Sciatic nerve (tissue), 2 donors: Measurements from ENCODE around the gene RSPH1. TPM values are rescaled to one million over a fixed set of nuclear protein-coding genes. Genes with fewer than 3 reads are reported as not detected.

Experiments
- ATAC-seq: fragments of 200-7000 bp; cut with Tn5 transposase; one replicate; pipeline ENCODE4 v1.9.1; 2020; ENCODE audit warnings: mild to moderate bottlenecking, moderate library complexity
- DNase-seq: peaks from one replicate; pipeline ENCODE4 v3.0.0-alpha.2; 2020; ENCODE audit warnings: low spot score
- intact Hi-C: fragments of 100-400 bp; cut with DNase I; formaldehyde crosslinking; loops from one replicate; pipeline ENCODE4 v1.14.2; 2022
- total RNA-seq: library from RNA; stranded (reverse); fragmentation: NEBNext Ultra II Directional; extraction: Animal tissue kit (Norgen Biotek cat#: 25700); gene quantifications from one replicate; pipeline ENCODE4 v1.2.1, GENCODE V29; 2021
- donor health status: DM: no; HTN: no; CAD: no.
- donor health status: DM: no; HTN: no; CAD: no.

RSPH1 gene
- total RNA-seq, 1 donor from 2014 or later = 0.58 TPM

- DNase-seq (no peak), ATAC-seq (no peak)
- intact Hi-C loops = no loop called here
Measured at GRCh38 chr21:42495027-42495426, 997 bp downstream of the RSPH1 start.

DNA sequence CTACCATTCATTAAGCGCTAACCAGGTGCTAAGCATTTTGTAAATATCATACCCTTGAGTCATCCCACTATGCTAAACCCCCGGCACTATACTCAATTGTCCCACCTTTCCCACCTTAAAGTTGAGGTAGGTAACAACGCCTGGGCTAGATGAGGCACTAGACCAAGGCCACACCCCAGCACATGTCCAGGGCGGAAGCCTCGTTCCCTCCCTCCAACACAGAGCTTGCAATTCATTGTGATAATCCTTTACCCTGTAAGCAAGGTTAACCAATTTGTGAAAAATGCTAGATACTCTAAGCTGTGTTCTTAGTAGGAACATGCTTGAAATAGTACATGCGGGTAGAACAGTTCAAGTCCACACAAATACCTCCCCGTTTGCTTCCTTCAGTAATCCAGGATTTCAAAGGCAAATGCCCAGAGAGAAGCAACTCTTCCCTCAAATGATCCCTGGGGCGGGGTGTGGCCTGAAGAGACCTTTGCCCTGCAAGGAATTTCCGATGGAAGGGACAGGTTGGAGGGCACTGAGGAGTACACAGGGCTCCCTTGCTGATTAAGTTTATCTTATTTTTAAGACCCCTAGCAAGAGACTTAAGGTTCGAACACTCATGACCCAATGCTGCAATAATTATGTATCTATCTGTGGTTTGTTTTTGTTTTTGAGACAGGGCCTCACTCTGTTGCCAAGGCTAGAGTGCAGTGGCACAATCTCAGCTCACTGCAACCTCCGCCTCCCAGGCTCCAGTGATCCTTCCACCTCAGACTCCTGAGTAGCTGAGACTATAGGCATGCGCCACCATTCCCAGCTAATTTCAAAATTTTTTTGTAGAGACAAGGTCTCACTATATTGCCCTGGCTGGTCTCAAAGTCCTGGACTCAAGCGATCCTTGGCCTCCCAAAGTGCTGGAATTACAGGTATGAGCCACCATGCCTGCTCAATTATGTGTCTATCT is 2.6 kb downstream of the RSPH1 start:
- DNase-seq (no peak), ATAC-seq (no peak)
- intact Hi-C loops = no loop called here

DNA sequence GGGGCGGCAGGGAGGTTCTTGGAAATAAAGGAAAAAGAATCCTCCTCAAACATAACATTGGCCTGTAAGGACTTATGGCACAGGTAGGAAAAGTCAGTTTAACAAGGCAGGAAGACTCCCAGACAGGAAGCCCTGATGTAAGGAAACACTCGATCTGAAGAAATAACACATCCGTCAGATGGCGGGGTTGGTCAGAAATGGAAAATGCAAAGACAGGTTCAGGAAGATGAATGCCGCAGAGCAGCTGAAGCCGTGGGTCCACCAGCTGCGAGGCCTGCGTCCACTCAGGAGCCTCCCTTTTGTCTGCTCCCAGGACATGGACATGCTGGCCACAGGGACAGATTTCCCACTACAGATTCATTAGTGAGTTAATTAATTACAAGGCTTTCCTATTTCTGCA is 3.8 kb downstream of the RSPH1 start:
- DNase-seq (no peak), ATAC-seq (no peak)
- intact Hi-C loops = no loop called here

GRCh38 chr21:42491328-42491727 is 4.7 kb downstream of the RSPH1 start:
- ATAC-seq (no peak), DNase-seq (no peak)
- intact Hi-C loops = no loop called here

DNA sequence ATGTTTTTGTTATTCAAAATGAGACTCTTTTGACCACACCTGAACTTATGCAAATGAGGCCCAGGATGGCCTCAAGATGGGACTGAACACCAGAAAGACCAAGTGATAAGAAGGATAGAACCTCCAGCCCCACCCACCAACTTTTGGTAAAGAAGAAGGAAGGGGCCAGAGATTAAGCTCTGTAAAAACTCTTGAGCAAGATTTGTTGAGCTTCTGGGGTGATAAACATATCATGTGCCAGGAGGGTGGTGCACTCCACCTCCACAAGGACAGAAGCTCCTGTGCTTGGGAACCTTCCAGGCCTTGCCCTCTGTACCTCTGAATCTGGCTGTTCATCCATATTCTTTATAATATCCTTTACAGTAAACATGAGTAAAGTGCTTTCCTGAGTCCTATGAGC is 5.3 kb downstream of the RSPH1 start:
- ATAC-seq = no peak
- intact Hi-C loops = no loop called here
- DNase-seq = no peak

- intact Hi-C loops = no loop called here
- ATAC-seq (no peak), DNase-seq (no peak)
Measured at GRCh38 chr21:42489991-42490390, 6.0 kb downstream of the RSPH1 start.

- ATAC-seq (no peak), DNase-seq (no peak)
- intact Hi-C loops = no loop called here
Measured at GRCh38 chr21:42489006-42489563, 6.9 kb downstream of the RSPH1 start.

GRCh38 chr21:42486531-42486930 is 9.5 kb downstream of the RSPH1 start:
- ATAC-seq (no peak), DNase-seq (no peak)
- intact Hi-C loops = no loop called here

DNA sequence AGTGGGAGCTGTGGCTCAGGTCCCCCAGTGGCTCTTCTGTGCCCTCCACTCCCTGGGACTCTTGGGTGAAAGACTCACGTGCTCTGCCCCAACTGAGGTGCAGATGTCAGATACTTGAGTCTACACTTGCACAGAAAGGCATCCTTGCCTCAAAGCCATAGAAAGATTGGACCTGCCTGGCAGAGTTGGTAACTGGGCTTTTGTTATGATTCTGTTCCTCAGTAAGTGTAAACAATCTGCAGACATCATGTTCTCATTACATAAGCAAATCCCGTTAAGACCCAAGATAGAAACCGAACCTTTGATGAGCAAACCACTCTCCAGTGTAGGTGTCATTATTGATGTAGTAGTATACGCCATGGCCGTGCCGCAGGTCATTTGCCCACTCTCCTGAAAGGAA is 10.0 kb downstream of the RSPH1 start:
- ATAC-seq (no peak), DNase-seq (no peak)
- intact Hi-C loops = no loop called here

DNA sequence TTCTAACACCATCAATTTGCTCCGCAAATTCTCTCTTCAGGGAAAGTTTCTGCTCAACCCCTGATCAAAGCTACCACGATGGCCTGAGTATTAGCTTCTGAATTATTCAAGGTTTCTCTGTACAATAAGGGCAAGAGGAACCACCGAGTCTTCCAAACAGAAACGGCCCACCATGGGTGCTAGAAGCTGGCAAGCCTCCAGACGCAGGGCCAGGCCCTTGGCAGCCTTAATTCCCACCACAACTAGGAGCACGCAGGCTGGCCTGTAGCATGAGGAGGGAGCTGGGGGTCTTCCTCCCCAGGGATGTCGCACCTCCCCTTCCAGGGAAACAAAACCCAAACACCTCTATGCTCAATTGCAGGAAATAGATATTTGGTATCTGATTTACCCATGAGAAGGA is 11.1 kb downstream of the RSPH1 start:
- intact Hi-C loops = no loop called here
- no peak for DNase-seq
- ATAC-seq = no peak

GRCh38 chr21:42481169-42481568 is 14.9 kb downstream of the RSPH1 start:
- intact Hi-C loops = no loop called here
- DNase-seq (no peak), ATAC-seq (no peak)

- DNase-seq = no peak
- ATAC-seq = no peak
- intact Hi-C loops = no loop called here
Measured at GRCh38 chr21:42480736-42481135, 15.3 kb downstream of the RSPH1 start.

GRCh38 chr21:42479582-42479981 is 16.4 kb downstream of the RSPH1 start:
- no peak for ATAC-seq
- intact Hi-C loops = no loop called here
- DNase-seq = no peak

- intact Hi-C loops = no loop called here
- DNase-seq = no peak
- ATAC-seq = no peak
Measured at GRCh38 chr21:42478504-42478903, 17.5 kb downstream of the RSPH1 start.

DNA sequence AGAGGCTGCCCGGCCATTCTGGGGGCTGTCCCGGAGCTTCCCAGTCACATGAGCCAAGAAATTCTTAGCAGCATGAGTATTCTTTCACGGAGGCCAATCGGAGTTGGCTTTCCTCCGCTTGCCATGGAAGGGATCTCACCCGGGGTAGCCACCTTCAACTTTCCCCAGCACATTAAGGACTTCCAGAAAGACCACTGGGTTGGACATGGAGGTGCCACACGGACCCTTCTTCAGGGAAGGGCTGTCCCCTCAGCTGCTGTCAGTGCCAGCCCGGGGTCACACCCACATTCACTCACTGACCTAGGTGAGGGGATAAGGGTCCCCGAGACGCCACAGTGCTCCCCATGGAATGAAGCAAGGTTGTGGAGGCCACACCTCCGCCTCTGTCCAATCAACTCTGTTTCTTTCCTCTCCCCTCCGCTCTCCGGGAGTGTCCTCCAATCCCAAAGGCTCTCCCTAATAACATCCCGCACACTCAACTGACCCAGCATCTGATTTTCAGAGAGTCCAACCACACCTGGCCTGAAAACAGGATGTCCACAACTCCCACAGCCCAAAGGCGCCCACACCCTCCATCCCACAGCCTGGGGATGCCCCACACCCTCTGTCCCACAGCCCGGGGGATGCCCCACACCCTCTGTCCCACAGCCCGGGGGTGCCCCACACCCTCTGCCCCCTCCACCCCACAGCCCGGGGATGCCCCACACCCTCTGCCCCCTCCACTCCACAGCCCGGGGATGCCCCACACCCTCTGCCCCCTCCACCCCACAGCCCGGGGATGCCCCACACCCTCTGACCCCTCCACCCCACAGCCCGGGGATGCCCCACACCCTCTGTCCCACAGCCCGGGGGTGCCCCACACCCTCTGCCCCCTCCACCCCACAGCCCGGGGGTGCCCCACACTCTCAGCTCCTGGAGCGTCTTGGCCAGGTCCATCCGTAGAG is 19.4 kb downstream of the RSPH1 start:
- DNase-seq = peak; percentile 36
- intact Hi-C loops = no loop called here
- ATAC-seq = no peak

DNA sequence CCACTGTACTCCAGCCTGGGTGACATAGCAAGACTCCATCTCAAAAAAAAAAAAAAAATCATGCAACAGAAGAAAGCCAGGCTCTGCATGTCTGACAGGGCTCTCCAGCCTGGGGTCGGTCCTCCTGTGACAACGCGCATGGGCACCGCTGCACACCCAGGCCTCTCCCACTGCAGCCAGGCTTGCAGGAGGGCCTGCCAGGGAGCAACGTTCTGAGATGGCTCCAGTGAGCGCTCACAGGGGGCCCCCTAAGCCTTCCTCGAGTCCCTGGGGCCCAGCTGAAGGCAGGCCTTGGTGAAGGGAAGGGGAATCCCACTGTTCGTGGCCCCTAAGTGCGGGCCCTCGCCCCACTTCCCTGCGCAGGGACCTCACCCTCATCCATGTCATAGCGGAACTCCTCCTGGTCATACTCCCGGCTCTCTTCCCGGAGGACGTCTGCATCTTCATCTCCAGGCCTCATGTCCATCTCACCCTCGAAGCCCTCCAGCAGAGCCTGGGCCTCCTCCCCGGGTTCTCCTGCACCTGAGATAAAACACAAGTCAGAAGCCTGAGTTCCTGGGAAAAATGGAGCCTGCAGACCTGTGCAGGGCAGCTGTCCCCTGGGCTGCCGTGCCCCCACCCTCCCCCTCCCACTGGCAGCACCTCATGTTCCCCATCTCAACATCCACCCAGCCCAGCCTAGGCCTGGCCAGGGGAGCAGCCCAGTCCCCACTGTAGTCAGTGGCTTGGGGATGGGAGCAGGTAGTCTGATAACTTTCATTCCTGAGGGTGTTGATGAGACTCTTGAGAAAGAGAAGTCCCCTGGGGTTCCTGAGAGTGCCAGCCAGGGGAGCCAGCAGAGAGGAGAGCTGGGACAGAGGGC is 20.3 kb downstream of the RSPH1 start:
- intact Hi-C loops = no loop called here
- DNase-seq (peak; percentile 31), ATAC-seq (no peak)

DNA sequence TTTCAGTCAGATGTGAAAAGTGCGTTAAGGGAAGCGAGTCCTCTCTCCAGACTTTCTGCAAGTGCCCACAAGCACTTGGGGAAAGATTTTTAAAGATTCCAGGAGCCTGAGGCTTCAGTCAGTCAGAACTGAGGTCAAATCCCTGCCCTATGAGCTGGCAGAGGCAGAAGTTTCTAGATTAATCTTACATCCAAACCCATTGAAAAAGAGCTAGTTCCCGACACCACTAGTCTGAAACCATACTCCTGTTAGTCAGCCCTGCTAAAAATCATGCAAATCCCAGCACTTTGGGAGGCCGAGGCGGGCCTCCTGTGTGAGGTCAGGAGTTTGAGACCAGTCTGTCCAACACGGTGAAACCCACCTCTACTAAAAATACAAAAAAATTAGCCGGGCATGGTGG is 21.0 kb downstream of the RSPH1 start:
- no peak for ATAC-seq
- intact Hi-C loops = no loop called here
- DNase-seq = peak; percentile 17

DNA sequence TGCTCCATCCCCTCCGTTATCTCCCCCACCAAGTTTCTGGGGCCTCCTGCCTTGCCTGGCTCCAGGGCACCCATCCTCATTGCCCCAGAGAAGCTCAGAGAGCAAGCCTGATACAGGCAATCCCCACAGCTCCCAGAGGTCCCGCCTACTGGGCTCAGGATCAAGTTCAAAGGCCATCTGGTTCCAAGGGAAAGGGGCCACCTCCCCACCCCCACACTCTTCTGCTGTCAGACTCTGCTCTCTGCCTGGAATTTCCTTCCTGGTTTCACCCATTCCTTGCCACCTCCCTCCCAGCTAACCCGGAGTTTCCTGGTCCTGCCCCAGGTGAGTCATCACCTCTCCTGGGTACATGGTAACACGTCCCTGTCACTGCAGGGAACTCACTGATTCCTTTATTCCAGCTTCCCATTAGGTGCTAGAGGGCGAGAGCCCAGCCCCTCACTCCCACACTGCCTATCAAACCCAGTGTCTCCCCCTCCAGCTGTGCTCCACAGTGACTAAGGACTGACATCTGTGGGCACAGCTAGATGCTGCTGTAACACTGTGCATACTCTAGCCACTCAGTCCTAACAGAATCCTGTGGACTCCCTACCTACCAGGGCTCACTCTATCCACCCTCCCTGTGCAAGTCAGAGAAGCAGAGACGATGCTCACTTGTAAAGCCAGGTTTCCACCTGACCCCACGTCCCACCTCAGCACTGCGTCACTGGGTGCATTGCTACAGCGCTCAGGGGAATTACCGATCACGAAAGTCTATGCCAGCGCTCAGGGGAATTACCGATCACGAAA is 21.8 kb downstream of the RSPH1 start:
- DNase-seq = peak; percentile 47
- ATAC-seq = no peak
- intact Hi-C loops = no loop called here
